ENCODE data around the gene SCAP. TPM values are rescaled to one million over a fixed set of nuclear protein-coding genes. Genes with fewer than 3 reads are reported as not detected.

SCAP gene
- total and polyA plus RNA-seq, 2 of the 13 experiments (the other 11 are each of a cell fraction or from before 2014, with no cell fraction given) = 40.4 to 53.3 TPM

DNA sequence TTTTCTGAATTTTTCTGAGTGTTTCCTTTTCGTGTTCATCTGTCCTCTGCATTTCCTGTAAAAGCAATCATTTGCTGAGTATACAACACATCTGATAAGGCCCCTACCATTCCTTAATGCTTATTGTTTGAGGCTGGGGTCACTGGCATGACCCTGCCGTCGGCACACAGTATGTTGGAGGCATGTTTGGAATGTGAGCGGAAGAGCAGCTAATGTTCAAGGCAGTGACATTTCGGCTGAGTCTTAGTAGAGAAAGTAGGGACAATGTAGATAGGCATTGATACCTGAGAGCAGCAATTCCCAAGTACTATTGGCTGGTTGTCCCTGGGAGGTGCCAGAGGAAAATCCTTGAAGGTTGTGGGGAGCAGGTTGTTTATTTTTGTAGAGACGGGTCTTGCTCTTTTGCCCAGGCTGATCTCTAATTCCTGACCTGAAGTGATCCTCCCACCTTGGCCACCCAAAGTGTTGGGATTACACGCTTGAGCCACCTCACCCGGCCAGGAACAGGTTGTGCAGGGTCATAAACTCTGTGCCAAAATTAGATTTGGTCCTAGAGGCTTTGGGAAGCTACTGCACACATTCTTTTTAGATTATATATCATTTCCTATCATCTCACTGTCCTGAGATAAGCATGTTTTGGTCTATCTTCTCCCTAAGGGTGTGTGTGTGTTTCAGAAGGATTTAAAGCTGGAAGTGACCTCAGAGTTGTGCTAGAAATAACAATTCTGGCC lies 81.4 kb downstream of the SCAP start (continued):
- TF ChIP-seq CSRNP2 (CRISPR knock-in tag; conservative IDR thresholded peaks at IDR 0.05; ENCODE audit: low read depth) (no peak), FOXA1 (IDR thresholded peaks at IDR 0.05) (no peak), FOXA1 (CRISPR knock-in tag; IDR thresholded peaks at IDR 0.05) (peak; percentile 55; the same call in 1 of the 2 replicates), EP300 (IDR thresholded peaks at IDR 0.05; ENCODE audit: low read depth in 2 of 2, low read length in 2 of 2) (peak in 1 of 2 experiments; percentile 63; a peak in 2 of 4 replicates), EP300 (CRISPR knock-in tag; IDR thresholded peaks at IDR 0.05; ENCODE audit: borderline replicate concordance) (no peak), TEAD2 (CRISPR knock-in tag; IDR thresholded peaks at IDR 0.05) (no peak), ZNF382 (CRISPR knock-in tag; IDR thresholded peaks at IDR 0.05; ENCODE audit: borderline replicate concordance) (no peak), CREB3 (CRISPR knock-in tag; IDR thresholded peaks at IDR 0.05) (no peak), ZNF780A (CRISPR knock-in tag; IDR thresholded peaks at IDR 0.05) (no peak), ETV5 (CRISPR knock-in tag; IDR thresholded peaks at IDR 0.05; ENCODE audit: borderline replicate concordance) (peak; percentile 79; the same call in 1 of the 2 replicates), KLF12 (CRISPR knock-in tag; IDR thresholded peaks at IDR 0.05; ENCODE audit: borderline replicate concordance) (no peak), ZNF530 (CRISPR knock-in tag; IDR thresholded peaks at IDR 0.05; ENCODE audit: low read depth) (no peak), ZNF253 (CRISPR knock-in tag; IDR thresholded peaks at IDR 0.05; ENCODE audit: borderline replicate concordance) (no peak), ZNF605 (CRISPR knock-in tag; IDR thresholded peaks at IDR 0.05) (no peak), ZSCAN5A (CRISPR knock-in tag; IDR thresholded peaks at IDR 0.05; ENCODE audit: borderline replicate concordance) (no peak), ZNF329 (CRISPR knock-in tag; IDR thresholded peaks at IDR 0.05; ENCODE audit: low read depth) (no peak), BATF2 (CRISPR knock-in tag; IDR thresholded peaks at IDR 0.05) (no peak), SOX6 (IDR thresholded peaks at IDR 0.05) (no peak), SOX6 (CRISPR knock-in tag; IDR thresholded peaks at IDR 0.05) (peak; percentile 92), CEBPG (CRISPR knock-in tag; IDR thresholded peaks at IDR 0.05) (0 out of 2 replicates have a peak, but pooled peaks have one; percentile 25)
- TF ChIP-seq, protein P1, sequence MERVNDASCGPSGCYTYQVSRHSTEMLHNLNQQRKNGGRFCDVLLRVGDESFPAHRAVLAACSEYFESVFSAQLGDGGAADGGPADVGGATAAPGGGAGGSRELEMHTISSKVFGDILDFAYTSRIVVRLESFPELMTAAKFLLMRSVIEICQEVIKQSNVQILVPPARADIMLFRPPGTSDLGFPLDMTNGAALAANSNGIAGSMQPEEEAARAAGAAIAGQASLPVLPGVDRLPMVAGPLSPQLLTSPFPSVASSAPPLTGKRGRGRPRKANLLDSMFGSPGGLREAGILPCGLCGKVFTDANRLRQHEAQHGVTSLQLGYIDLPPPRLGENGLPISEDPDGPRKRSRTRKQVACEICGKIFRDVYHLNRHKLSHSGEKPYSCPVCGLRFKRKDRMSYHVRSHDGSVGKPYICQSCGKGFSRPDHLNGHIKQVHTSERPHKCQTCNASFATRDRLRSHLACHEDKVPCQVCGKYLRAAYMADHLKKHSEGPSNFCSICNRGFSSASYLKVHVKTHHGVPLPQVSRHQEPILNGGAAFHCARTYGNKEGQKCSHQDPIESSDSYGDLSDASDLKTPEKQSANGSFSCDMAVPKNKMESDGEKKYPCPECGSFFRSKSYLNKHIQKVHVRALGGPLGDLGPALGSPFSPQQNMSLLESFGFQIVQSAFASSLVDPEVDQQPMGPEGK (CRISPR knock-in tag; IDR thresholded peaks at IDR 0.05) = 0 out of 2 replicates have a peak, but pooled peaks have one; percentile 42

Measured in HepG2 (cell line).